SHP77 treated with DMSO at 0.1 percent for 48 hours (cell line): Measurements from ENCODE around the gene HCAR3.
"Not testable (repeated sequence)": the region's sequence is repeated elsewhere in the genome, so short reads cannot be mapped to it uniquely, and the experiment has no call there.

Experiments used
- DNase-seq: peaks from one replicate; lab custom pipeline; 2025; lab: John Stamatoyannopoulos, UW

Gene HCAR3

DNA sequence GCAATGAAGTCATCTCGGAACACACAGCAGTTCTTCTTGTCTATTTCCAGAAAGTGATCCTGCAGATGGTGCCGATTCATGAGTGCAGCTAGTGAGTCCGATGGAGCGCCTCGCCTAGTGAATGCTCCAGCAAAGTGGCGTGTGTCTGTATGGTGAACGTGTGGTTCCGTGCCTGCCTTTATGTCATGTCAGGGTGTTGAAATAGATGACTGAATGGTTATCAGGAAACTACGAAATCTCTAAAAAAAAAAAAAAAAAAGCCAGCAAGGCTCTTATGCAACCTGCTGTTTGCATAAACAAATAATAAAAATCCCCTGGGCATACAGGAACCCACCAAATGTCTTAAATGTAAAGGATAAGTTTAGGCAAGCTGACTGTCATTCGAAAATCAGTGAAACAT is at the start of gene HCAR3:
HCAR3 (minus strand) TSS at position 154 of the 400 bp plus-strand sequence; CDS start at position 80, 74 bp downstream.
- not testable (repeated sequence) for DNase-seq

DNA sequence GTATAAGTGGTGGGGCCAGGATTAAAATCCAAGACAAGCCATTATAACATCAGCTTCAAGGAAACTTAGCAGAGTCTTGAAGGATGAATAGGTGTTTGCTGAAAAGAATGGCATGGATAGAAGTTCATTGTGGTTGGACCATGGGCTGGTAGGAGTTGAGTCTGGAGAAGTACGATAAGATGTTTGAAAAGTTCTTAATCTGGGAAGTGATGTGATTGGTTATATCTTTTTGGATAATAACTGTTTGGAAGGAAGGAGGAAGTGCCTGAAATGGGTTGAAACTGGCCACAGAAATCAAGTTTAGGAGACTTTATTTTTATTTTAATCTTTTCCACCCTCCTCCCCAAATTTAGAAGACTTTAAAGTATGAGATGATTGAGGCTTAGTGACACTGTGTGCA is 41.0 kb upstream of the HCAR3 start:
- DNase-seq: no peak

DNA sequence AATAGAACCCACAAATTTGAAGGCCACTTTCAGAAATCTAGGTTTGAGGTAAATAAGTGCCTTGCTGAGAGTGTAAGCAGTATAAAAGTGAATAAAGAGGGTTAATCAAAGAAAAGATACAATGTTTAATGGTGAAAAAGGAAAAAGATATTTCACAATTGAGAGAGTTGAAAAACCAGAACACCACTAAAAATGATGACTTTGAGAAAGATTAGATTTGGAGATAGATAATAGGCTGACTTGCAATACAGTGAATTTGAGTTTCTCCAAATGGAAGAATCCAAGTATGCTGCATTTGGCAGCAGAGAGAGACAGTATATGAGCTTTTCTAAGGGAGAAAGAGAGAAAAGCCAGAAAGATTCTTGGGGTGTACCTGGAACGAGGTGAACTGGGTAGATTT is 38.2 kb upstream of the HCAR3 start:
- no peak for DNase-seq

DNA sequence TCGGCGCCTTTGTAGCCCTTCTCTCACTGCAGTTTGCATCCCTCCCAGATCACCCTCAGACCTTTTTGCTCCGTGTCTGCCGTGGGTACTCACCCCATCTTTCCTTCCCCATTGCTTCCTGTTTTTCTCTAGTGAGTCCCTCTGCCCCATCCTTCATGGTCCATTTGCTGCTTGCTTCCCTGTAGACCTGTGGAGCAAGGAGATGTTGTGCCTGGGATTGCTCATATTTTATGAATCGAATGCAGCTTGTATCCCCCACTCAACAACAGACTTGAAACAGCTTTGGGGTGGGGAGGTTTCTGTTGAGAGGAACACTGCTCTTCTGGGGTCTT is 36.7 kb upstream of the HCAR3 start:
- no peak for DNase-seq

DNA sequence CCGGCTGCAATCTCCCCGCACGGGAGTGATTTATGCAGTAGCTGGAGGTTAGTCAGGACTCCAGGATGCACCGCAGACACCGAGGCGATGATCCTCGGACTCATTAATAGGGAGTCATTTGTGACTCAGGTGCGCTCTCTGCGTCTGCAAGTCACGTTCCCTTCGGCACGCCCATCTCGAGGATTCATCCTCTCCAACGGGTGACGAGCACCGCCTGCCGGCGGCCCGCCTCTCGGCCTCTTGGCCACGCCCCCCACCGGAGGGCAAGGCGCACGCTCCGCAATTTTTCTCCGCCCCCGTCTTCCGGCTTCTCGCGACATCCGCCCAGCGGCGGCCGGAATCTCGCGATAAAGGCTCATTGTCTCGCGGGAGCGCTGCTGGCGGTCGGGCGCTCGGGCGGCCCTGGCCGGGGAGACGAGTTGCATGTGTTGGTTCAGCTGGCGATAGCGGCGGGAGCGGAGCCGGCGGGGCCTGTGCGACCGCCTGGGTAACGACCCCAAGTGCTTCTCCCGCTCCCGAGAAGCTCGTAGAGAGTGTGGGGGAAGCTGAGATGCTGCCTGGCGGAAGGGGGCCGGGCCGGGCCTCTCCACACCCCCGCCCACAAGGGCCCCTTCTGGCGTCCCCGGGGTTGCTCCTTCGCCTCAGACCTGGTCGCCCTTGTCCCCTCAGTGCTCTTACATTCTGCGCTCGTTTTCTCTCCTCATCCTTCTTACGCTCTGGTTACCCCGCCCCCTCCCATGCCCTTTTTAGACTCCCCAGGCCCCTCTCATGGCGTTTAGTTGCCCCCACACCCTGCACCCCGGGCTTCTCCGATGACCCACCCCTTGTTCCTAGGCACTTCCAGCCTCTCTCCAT is 36.1 kb upstream of the HCAR3 start, which contains the start of gene DENR:
DENR (plus strand) TSS at position 361 of the 855 bp plus-strand sequence. CDS start 878 bp downstream, outside the sequence.
- DNase-seq: peak; percentile 94

DNA sequence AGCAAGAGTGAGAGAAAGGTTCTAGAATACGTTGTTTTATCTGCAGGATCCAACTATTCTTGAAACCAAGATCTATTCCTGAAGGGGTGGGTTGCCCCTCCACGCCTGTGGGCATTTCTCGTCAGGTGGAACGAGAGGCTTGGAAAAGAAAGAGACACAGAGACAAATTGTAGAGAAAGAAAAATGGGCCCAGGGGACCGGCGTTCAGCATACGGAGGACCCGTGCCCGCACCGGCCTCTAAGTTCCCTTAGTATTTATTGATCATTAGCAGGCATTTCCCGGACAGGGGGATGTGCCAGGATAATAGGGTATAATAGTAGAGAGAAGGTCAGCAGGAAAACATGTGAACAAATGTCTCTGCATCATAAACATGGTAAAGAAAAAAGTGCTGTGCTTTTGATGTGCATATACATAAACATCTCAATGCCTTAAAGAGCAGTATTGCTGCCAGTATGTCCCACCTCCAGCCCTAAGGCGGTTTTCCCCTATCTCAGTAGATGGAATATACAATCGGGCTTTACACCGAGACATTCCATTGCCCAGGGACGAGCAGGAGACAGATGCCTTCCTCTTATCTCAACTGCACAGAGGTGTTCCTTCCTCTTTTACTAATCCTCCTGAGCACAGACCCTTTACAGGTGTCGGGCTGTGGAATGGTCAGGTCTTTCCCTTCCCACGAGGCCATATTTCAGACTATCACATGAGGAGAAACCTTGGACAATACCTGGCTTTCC is 34.3 kb upstream of the HCAR3 start:
- DNase-seq: not testable (repeated sequence)

DNA sequence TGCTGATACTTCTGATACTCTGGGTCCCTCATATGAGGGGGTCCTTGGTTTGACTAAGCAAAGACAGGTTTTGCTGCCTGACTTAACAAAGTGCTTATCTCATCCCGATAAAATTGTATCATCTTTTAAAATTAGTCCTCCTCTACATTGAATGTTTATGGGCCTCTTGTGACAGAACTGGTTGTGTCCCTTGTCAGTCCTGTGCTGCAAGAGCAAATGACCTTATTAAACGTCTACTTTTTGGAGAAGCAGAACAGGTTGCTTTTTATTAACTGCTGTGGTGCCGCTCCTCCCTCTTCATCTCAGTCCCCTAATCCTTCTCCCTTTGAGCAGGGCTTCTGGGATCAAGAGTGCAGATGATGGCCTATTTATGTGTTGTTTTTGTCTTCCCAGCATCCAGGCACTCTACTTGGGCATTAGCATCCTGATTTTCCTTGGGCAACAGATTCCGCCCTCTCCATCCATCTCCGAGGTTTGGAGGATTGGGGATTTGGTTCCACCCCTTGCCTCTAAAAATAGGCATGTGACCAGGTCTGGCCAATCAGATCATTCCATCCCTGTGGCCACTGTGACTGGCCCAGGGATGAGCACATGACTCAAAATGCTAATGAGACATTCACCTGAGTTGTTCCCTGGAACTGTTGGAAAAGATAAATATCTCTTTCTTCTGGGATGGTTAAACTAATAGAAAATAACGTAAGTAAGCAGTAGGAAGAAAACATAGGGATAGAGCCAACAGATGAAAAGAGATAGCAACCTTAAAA is 33.1 kb upstream of the HCAR3 start:
- peak; percentile 80 for DNase-seq

DNA sequence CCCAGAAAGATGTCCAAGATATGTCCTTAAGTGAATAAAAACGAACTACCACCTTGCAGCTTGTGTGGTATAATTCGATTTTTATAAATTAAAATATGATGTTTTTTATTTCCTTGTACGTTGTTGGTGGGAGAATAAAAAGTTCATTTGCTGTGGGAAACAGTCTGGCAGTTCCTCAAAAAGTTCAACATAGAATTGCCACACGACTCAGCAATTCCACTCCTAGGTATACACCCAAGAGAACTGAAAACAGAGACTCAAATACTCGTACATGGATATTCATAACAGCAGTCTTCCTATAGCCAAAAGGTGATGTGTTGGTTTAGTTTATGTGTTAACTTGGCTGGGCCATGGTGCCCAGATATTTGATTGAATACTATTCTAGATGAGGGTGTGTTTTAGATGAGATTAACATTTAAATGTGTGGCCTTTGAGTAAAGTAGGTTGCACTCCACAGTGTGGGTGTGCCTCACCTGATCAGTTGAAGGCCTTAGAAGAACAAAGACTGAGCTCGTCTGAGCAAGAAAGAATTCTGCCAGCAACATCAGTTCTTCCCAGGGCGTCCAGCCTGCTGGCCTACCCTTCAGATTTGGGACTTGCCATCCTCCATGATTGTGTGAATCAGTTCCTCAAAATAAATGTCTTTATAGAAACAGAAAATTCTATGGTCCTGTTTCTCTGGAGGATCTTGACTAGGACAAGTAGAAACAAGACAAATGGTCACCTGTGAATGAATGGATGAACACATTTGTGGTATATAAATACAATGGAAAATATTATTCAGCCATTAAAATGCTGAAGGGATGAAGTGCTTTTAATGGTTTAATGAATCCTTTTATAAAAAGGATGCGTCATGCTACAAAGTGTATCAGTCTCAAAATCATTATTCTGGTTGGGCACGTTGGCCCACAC is 30.9 kb upstream of the HCAR3 start:
- DNase-seq: no peak

DNA sequence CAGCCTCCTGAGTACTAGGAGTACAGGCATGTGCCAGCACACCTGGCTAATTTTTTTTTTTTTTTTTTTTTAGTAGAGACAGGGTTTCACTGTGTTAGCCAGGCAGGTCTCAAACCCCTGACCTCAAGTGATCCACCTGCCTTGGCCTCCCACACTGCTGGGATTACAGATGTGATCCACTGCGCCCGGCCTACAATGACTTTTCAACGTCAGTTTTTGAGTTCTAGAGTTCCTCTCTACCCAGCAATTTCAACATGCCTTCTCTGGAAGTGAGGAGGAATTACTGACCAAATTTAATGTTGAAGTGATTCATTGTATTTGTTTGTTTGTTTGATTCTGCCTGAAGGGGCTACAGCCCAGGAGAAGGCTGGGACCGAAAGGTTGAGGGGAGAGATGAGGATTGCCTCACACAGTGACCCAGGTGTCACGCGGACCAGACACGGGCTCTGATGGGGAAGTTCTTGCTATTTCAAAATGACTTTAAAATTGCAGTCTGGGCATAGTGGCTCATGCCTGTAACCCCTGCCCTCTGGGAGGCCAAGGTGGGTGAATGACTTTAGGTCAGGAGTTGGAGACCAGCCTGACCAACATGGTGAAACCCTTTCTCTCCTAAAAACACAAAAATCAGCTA is 27.4 kb upstream of the HCAR3 start:
- DNase-seq: no peak

DNA sequence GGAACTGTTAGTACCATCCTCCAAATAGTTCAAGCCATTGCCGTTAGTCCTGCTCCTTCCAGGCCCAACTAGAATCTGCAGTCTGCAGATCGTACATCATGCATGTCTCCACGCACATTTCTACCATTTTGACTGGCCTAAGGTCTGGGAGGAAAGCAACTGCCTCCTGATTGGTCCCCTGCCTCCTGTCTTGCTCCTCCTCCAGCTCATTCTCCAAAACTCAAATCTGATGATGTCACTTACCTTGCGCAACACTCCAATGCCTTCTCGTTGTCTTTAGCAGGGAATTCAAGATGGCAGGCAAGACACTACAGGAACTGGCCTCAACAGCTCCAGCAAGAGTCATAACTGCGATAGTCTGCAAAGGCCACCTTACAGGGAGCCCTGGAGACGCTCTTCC is 23.7 kb upstream of the HCAR3 start:
- no peak for DNase-seq

DNA sequence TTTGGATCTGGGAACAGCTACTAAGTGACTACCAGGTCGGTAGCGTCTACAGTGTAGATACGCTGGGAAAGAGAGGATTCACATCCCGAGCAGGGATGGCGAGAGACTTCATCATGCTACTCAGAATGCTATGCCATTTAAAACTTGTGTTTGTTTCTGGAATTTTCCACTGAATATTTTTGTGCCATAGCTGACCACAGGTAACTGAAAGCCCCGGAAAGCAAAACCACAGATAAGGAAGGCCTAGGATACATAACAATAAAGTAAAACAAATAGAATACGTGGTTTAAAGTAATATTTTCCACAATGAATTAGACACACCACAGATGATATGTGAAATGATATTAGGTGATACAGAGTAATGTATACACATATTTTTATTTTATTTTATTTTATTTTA is 22.0 kb upstream of the HCAR3 start:
- no peak for DNase-seq

DNA sequence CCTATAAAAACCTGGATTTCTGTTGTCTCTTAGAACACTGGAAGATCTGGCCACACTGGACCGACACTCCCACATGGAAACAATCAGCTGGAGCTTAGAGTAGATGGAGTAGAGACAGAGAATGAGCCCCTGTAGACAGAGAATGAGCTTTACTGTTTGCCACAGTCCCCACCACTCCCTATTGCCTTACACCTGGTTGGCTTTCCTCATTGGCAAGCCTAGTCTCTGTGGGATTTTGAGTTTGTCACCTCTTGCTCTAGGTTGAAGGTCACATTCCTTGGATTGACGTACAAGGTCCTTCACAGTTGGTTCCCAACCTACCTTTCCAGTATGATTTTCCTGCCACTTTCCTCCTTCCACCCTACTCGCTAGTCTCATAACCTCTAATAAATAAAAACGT is 16.0 kb upstream of the HCAR3 start:
- DNase-seq: no peak

DNA sequence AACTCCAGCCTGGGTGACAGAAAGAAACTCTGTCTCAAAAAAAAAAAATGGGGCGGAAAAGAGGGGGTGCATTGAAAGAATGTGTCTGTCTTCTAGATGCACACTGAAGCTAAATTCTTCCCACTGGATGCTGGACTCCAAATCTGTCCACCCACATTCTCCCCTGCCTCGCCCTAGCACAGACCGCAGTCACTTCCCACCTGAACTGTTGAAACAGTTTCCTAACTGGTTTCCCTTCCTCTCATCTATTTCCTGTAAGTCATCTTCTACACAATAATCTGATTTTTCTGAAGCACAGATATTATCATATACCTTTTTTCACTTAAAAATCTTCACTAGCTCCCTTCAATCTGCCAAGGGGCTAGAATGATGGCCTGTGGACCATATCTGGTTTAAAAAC is 15.6 kb upstream of the HCAR3 start:
- no peak for DNase-seq

DNA sequence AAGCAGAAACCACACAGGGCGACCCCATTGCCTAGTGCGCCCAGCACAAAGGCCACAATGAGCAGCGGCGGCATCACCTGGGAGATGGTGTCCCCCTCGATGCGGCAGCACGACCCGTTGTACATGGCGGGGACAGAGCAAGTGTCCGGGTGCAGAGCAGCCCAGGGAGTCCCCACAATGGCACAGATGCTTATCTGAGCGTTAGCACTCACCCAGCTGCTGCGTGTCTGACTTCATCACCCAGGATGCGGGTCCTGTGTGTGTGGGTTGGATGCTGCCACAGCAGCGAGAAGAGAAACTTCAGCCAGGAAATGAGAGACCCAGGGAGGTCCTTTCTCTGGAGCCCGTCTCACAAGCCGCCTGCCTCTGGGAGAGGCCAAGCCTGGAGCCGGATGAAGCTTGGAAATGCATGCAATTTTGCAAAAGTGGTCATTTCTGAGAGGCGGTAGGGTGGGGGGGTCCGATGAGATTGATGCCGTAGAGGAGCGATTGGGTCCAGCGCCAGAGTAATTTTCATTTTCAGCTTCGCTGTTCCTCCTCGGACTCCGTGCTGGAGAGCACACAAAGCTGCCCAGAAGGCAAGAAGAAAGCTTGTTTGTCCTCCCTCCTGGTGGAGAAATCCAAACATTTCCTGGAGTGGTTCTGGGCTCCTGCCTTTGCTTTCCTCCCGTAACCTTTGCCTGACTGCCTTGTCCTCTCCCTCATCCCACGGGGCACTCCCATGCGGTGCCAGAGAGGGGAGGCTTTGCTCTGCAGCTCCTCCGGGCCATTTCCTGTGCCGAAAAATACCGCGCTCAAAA is 13.8 kb upstream of the HCAR3 start, which contains the start of gene HCAR1:
HCAR1 (minus strand) TSS at position 630 of the 800 bp plus-strand sequence; CDS start at position 125, 505 bp downstream.
- peak; percentile 59 for DNase-seq

DNA sequence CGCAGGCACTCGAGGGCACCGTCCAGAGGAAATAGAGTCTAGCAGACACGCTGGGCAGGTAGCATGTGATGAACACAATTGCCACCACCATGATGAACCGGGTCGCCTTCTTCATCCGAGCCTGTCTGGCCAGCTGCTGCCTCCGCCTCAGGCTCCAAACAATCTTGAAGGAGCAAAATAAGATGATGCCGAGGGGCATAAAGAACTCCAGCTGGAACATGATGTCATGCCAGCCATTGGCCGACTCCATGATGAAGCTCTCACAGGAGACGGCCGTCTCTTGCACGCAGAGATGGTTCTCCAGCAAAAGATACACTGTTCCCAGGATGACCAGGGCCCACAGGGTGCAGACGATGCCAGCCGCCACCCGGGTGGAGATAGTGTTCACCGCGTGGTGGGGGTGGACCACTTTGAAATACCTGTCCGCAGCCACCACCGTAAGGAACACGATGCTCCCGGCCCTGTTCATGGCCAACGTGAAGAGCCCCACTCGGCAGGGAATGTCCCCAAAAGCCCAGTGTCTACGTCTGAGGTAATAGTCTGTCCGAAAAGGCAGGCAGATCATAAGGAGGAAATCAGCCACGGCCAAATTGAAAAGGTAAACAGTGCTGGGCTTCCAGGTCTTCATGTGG is 13.1 kb upstream of the HCAR3 start:
- DNase-seq: no peak

DNA sequence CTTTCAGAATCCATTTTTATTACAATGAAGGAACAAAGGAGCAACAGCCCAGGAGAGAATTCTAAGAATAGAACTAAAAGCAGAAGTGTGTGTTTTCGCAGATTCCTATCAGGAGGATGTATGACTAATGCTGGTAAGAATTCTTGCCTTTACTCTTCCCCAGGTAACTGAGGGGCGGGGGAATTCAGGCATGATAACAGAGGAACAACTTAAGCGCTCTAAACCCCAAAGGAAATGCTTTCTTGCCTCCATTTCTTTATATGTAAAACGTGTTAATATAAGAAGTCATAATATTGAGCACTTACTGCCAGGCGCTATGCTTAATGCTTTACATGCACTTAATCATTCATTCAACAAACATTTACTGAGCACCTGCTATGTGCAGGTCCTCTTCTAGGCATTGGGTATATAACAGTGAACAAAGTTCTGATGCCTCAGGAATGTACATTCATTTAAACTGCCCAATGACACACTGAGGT is 9.5 kb upstream of the HCAR3 start:
- DNase-seq: no peak

DNA sequence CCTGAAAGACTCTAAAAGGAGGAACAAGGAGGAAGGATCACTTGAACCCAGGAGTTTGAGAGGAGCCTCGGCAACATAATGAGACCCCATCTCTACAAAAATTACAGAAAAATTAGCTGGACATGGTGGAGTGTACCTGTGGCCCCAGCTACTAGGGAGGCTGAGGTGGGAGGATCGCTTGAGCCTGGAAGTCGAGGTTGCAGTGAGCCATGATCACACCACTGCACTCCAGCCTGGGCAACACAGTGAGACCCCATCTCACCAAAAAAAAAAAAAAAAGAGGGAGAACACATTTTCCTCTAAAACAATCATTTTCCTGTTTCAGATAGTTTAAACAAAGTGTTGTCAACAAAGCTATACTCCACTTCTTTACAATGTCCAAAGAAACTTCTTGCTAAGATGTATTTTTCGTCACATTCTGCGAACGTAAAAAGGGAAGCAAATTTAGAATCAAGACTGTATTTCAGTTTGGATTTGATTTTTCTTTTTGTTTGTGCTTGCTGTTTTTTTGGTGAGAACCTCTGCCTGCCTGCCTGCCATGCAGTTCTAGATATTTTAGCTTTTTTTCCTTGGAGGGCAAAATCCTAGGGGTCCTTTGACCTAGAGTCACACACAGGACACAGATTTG is 9.0 kb upstream of the HCAR3 start:
- no peak for DNase-seq

DNA sequence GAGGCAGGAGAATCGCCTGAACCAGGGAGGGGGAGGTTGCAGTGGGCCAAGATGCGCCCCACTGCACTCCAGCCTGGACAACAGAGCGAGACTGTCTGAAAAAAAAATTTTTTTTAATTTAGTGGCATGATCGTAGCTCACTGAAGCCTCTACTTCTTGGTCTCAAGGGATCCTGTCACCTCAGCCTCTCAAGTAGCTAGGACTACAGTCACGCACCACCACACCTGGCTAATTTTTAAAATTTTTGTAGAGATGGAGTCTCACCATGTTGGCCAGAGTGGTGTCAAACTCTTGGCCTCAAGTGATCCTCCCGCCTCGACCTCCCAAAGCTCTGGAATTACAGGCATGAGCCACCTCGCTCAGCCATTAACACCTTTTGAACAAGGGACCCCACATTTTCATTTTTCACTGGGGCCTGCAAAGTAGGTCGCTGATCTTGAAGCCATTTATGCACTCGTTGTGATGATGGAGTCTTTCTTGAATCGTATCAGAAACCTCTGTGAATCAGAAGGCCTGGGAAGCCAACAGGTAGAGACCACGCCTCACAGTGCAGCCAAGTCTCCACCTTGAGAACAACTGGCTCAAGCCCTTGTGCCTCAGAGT is 8.1 kb upstream of the HCAR3 start:
- DNase-seq: no peak
